ENCODE data around the gene RAB40B.
"Not testable (repeated sequence)": the region's sequence is repeated elsewhere in the genome, so short reads cannot be mapped to it uniquely, and the experiment has no call there.

RAB40B gene

GRCh38 chr17:82658331-82658730, 40.2 kb downstream of the RAB40B start:
- H3K4me3 ChIP-seq = no peak overlapping the region
- no peak overlapping the region for H3K27ac ChIP-seq

DNA sequence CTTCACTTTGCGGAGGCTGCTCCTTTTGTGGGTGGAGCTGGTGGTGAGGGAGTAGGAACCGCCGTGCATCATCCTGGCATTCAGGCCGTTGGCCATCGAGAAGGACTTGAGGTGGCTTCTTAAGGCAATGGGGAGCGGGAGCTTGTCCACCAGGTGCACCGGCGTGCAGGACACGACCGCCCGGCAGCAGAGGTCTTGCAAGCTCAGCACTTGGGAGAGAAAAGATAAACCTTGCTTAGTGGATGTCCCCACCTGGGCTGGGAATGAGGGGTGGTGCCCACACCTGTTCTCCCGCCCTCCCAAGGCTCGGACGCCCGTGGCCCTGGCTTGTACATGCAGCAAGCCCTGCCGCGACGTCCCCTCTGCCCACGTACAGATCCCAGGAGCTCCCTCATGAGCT, 40.6 kb downstream of the RAB40B start:
- H3K4me3 ChIP-seq = no peak overlapping the region
- no peak overlapping the region for H3K27ac ChIP-seq

GRCh38 chr17:82656266-82656665, 42.2 kb downstream of the RAB40B start:
- no peak overlapping the region for H3K27ac ChIP-seq

GRCh38 chr17:82655523-82655922, 43.0 kb downstream of the RAB40B start:
- Histone ChIP-seq H3K4me3 (no peak overlapping the region), H3K27ac (peak overlapping the region in 2 of 21 experiments; percentile 18 to 42)

More at GRCh38 chr17:82656266-82656665, 42.2 kb downstream of the RAB40B start:
- no peak overlapping the region for H3K4me3 ChIP-seq

DNA sequence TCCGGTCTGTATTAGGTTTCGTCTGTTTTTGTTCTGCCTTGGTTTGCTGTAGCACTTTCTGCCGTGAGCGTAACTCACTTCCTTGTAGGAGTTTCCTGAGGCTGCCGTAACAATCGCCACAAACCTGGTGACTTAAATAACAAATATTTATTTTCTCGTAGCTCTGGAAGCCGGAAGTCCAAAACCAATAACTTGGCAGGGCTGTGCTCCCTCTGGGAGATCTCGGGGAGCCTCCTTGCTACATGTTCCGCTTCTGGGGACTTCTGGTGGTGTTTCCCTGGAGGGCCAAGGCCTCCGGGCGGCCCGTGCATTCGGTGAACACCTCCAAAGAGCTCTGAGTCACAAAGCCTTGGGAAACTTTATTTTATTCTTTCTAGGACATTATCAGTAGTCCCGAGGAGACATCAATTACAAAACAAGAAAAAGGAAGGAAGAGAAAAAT, 43.4 kb downstream of the RAB40B start:
- Histone ChIP-seq H3K27ac (peak overlapping the region in 4 of 21 experiments; percentile 18 to 42 (median 28)), H3K4me3 (no peak overlapping the region)

DNA sequence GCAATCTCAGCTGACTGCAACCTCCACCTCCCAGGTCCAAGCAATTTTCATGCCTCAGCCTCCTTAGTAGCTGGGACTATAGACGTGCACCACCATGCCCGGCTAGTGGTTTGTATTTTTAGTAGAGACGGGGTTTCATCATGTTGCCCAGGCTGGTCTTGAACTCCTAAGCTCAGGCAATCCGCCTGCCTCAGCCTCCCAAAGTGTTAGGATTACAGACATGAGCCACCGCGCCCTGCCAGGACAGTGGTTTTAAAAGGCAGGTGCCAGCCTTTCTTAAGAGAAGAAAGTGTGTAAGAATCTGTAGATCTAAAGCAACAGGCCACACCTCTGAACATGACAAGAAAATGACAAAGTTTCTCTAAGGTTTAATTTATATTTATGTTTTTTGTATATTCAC, 43.9 kb downstream of the RAB40B start:
- peak overlapping the region in 4 of 21 experiments; percentile 18 to 43 (median 28) for H3K27ac ChIP-seq
- H3K4me3 ChIP-seq = not testable (repeated sequence)

DNA sequence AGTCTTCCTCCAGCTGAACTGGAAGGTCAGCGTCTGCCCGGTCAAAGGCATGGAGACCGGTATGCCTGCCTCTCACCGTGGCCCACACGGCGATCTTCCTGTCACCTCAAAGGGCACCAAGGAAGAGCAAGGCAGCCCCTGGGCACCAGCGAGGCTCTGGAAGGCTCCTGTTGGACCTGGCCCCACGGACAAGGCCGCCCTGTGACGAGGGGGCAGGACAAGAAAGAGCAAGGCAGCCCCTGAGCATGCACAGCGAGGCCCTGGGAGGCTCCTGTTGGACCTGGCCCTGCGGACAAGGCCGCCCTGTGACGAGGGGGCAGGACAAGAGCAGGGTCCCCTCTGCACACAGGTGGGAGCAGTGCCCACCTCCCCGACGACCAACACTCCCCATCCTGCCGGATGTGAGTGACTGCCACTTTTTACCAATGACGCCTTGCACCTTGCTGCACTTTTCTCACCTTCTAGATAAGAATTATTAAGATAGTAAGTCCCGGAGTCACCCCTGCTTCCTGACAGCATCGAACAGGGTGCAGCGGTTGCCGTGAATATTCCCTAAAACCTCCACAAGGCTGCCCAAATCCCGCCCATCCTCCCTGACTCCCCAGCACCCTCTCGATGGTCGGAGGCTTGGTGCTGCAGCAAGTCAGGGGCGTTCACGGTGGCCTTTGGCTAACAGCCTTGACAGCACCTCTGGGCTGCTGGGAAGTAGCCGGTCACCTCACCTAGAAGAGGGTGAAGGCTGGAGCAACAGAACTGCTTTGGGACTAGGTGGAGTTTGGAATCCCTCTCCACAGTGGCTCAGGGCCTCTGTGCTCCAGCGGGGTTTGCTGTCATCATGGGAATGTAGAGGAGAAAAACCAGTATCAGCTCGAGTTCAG, 44.6 kb downstream of the RAB40B start:
- no peak overlapping the region for H3K4me3 ChIP-seq
- H3K27ac ChIP-seq = peak overlapping the region in 2 of 21 experiments; percentile 4 to 34

GRCh38 chr17:82650723-82651122, 47.8 kb downstream of the RAB40B start:
- H3K4me3 ChIP-seq = no peak overlapping the region
- no peak overlapping the region for H3K27ac ChIP-seq

DNA sequence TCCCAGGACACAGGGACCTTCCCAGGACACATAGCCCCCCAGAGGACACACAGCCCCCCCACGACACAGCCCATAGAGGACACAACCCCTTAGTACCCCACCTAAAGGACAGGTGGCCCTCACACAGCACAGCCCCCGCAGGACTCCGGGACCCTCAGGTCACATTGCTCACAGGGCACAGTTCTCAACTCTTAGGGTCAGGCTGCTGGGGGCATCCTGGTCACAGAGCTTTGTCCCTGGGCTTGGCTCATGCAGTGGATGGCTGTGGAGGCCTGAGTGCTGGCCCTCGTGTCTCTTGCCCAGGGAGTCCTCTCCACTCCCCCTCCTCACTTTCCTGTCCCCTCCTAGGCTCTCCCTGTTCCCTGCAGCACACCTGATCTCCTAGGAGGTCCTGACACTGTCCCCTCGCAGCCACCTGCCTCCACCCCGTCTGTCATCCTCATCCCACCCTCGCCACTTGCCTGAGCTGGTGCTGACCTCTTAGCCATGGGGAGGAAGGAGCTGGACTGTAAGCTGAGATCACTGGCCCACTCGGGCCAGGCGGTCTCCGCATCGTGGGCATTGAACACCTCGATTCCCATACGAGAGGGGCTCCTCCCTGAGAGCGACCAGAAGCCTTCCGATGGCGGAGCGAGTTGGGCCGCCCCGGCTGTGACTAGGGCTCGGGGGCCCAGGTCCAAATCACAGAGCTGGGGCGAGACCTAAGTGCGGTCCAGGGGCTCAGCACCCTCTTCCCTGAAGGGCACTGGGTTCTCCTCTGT, 48.8 kb downstream of the RAB40B start:
- Histone ChIP-seq H3K27ac (peak overlapping the region in 3 of 21 experiments; percentile 23 to 69 (median 54)), H3K4me3 (no peak overlapping the region)

DNA sequence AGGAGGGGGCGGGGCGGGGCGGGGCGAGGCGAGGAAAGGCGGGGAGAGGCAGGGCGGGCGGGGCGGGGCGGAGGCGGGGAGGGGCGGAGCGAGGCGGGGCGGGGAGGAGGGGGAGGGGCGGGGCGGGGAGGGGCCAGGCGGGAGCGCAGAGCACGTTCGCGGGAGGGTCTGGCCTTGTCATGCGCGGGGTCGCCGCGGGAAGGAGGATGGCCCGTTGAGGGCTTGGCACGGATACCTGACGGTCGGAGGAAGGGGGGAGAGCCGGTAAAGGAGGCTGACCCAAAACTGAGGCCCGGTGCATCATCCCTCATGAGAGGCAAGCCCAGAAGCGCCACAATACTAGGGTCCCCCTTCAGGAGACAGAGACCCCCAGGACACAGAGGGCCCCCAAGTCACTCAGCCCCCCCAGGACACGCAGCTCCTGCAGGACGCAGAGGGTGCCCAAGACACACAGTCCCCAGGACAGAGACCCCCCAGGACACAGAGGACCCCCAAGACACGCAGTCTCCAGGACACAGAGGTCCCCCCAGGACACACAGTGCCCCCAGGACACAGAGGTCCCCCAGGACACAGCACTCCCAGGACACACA, 49.7 kb downstream of the RAB40B start:
- H3K4me3 ChIP-seq = peak overlapping the region in 4 of 7 experiments; percentile 23 to 33 (median 24)

GRCh38 chr17:82648165-82648668, 50.3 kb downstream of the RAB40B start, which contains the start of gene WDR45B:
Gene WDR45B, minus strand, starts transcription at chr17:82648444. Its CDS starts 104 bp downstream, at chr17:82648340.
- peak within 1 kb of the TSS; percentile 75 to 100 (median 99) for H3K4me3 ChIP-seq
- H3K27ac ChIP-seq = peak within 1 kb of the TSS; percentile 87 to 100 (median 97)

More for the DNA sequence above, 49.7 kb downstream of the RAB40B start:
- H3K27ac ChIP-seq = peak overlapping the region in 12 of 21 experiments; percentile 23 to 69 (median 56)

DNA sequence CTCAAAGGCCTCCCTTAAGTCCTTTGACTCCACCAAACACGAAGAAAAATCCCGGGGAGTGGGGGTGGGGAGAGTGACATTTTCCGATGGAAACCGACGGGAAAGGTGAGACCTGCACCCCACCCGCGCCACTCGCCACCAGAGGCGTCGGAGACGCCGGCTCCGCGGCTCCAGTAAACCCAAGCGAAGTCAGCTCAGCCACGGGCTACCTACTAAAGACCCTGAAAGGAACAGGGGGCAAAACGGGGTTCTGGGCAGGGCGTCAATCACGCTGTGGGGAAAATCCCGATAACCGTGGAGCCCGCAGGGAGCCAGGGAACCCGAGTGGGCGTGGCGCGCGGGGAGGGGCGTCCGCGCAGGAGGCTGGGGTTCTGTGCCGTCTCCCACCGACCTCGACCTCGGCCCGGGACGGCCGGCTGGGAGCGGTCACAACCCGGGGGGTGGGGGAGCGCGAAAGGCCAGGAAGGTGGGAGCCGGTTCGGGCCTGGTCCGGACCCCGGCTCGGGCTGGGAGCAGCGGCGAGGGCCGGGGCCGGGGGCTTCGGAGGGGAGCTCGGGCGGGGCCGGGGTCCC, 50.8 kb downstream of the RAB40B start:
- Histone ChIP-seq H3K4me3 (peak overlapping the region; percentile 75 to 100 (median 99)), H3K27ac (peak overlapping the region; percentile 87 to 100 (median 97))

DNA sequence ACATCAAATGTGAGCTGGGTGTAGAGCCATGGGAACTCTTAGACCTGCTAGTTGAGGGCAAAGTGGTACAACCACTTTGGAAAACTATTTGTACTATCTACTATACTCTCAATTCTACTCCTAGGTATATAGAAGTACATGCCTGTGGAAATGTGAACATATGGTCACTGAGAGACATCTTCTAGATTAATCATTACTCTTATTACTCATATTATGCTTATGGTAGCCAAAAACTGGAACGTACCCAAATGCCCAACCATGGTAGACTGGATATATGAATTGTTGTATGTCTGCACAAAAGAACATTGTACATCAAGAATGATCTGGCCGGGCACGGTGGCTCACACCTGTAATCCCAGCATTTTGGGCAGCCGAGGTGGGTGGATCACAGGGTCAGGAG, 53.0 kb downstream of the RAB40B start:
- Histone ChIP-seq H3K27ac (no peak overlapping the region), H3K4me3 (no peak overlapping the region)

GRCh38 chr17:82644148-82644547, 54.4 kb downstream of the RAB40B start:
- H3K27ac ChIP-seq = no peak overlapping the region
- H3K4me3 ChIP-seq = no peak overlapping the region

DNA sequence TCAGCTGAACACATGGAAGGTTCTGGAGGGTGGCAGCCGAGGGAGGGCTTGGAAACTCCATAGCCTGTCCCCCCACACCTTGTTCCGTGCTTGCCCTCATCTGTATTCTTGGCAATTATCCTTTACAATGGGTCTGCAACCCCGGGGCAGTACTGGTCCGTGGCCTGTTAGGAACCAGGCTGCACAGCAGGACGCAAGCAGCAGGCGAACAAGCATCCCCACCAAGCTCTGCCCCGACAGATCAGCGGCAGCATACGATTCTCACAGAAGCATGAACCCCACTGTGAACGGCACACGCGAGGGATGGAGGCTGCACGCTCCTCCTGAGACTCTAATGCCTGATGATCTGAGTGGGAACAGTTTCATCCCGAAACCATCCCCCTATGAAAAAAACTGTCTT, 56.5 kb downstream of the RAB40B start:
- Histone ChIP-seq H3K4me3 (no peak overlapping the region), H3K27ac (no peak overlapping the region)

GRCh38 chr17:82640036-82640435, 58.5 kb downstream of the RAB40B start:
- H3K4me3 ChIP-seq = no peak overlapping the region
- H3K27ac ChIP-seq = peak overlapping the region in 1 of 21 experiments; percentile 20

DNA sequence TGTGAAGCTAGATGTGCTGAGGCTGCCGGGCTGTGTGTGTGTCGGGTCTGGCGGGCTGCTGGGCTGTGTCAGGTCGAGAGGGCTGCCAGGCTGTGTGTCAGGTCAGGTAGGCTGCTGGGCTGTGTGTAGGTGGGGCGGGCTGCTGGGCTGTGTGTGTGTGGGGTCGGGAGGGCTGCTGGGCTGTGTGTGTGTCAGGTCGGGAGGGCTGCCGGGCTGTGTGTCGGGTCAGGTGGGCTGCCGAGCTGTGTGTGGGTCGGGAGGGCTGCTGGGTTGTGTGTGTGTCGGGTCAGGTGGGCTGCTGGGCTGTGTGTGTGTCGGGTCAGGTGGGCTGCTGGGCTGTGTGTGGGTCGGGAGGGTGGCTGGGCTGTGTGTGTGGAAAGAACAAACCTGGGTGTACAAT, 58.9 kb downstream of the RAB40B start:
- Histone ChIP-seq H3K27ac (peak overlapping the region in 2 of 21 experiments; percentile 10 to 20), H3K4me3 (no peak overlapping the region)

DNA sequence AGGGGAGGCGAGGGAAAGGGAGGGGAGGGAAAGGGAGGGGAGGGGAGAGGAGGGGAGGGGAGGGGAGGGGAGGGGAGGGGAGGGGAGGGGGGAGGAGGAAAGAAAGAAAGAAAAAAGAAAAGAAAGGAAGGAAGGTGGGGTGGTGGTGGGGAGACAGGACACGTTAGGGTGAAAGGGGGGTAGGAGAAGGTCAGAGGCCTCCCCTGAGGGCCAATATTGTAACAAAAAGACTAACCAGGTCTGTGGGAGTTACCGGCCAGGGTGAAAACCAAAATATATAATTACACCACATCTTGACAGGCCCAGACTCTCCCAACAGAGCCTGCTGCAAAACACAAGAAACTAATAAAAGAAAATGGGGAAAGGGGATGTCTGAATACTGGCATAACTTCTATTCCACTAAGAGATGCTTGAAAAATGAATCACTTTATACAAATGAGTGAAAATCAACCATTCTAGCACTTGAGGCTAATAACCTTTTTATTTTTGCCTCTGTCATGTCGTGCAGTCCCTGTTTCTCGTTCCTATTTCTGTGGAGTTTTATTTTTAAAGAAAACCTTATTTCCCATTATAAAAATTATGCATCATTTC, 60.2 kb downstream of the RAB40B start:
- Histone ChIP-seq H3K4me3 (no peak overlapping the region), H3K27ac (no peak overlapping the region)
